ENCODE results near the gene ASCC1.

The ASCC1 gene

GRCh38 chr10:72083790-72084459 is 132.2 kb downstream of the ASCC1 start:
- no peak overlapping the region for H3K27ac ChIP-seq (ENCODE audit: low read depth, low read length)
- H3K9me3 ChIP-seq (ENCODE audit: insufficient read depth, low read length), result no peaks in the 10 kb centered on the region
- no peaks in the 10 kb centered on the region for H3K36me3 ChIP-seq (ENCODE audit: low read length)
- no peaks in the 10 kb centered on the region for H3F3A ChIP-seq (ENCODE audit: insufficient read depth)
- H3K9ac ChIP-seq (ENCODE audit: low read length), result no peak overlapping the region
- H3K79me2 ChIP-seq (ENCODE audit: insufficient read depth, low read length), result no peaks in the 10 kb centered on the region
- H2AFZ ChIP-seq (ENCODE audit: low read depth, low read length, severe bottlenecking), result no peak overlapping the region
- no peaks in the 10 kb centered on the region for H4K20me1 ChIP-seq (ENCODE audit: low read depth, low read length)
- H3K4me3 ChIP-seq (ENCODE audit: insufficient read depth, low read length, poor library complexity, severe bottlenecking), result no peak overlapping the region
- H3K9me2 ChIP-seq (replicated peaks; ENCODE audit: insufficient read depth, low read length), result no peaks in the 10 kb centered on the region
- TF ChIP-seq EZH2phosphoT487 (conservative IDR thresholded peaks at IDR 0.05; ENCODE audit: low read length) (no peak), CTCF (IDR thresholded peaks at IDR 0.05; ENCODE audit: insufficient read depth, low read length, poor library complexity, severe bottlenecking) (no peak)
- no peak overlapping the region for H3K4me2 ChIP-seq (ENCODE audit: low read depth, low read length, poor library complexity, severe bottlenecking)
- no peaks in the 10 kb centered on the region for H3K27me3 ChIP-seq (ENCODE audit: low read length)

GRCh38 chr10:72082856-72083789 is 133.0 kb downstream of the ASCC1 start:
- no peak for TF ChIP-seq CTCF (IDR thresholded peaks at IDR 0.05; ENCODE audit: insufficient read depth, low read length, poor library complexity, severe bottlenecking)
- TF ChIP-seq EZH2phosphoT487 (conservative IDR thresholded peaks at IDR 0.05; ENCODE audit: low read length), result no peak
- no peaks in the 10 kb centered on the region for H3K9me2 ChIP-seq (replicated peaks; ENCODE audit: insufficient read depth, low read length)

DNA sequence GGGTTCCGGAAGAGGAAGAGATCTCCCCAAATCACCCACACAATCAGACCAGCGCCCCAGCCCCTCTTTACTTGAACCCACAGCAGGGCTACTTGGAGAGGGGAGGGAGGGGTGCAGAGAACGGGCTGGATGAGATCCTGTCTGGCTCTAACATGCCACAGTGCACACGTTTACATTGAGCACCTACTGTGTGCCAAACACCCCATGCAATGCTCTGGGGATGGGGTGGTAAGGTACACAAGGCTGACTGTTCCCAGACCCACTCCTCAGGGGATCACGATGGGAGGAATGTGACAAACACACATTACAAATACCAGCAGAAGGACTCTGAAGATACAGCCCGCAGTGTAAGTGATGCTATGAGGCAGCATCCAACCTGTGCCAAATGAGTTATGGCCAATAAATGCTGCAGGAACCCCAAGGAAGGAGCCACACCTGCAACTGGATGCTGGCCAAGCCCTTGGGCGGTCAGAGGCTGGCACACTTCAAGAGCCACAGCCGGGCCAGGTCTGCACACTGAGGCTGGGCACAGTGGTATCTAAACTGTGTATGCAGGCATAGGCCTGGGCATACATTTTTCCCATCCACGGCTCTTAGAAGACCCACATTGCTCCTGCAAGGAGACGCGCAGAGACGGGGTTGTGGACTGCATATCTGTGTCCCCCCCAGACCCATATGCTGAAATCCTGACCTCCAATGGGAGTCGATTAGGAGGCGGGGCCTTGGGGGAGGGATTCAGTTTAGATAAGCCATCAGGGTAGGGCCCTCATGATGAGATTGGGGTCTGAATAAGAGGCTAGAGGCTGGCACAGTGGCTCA is 134.1 kb downstream of the ASCC1 start:
- no peaks in the 10 kb centered on the region for H3K36me3 ChIP-seq (ENCODE audit: low read length)
- no peaks in the 10 kb centered on the region for H3F3A ChIP-seq (ENCODE audit: insufficient read depth)
- H2AFZ ChIP-seq (ENCODE audit: low read depth, low read length, severe bottlenecking), result no peak overlapping the region
- no peak overlapping the region for H3K4me3 ChIP-seq (ENCODE audit: insufficient read depth, low read length, poor library complexity, severe bottlenecking)
- no peaks in the 10 kb centered on the region for H3K27me3 ChIP-seq (ENCODE audit: low read length)
- no peak overlapping the region for H3K4me2 ChIP-seq (ENCODE audit: low read depth, low read length, poor library complexity, severe bottlenecking)
- no peak overlapping the region for H3K9ac ChIP-seq (ENCODE audit: low read length)
- H4K20me1 ChIP-seq (ENCODE audit: low read depth, low read length), result no peaks in the 10 kb centered on the region
- no peaks in the 10 kb centered on the region for H3K9me3 ChIP-seq (ENCODE audit: insufficient read depth, low read length)
- H3K27ac ChIP-seq (ENCODE audit: low read depth, low read length), result no peak overlapping the region
- no peaks in the 10 kb centered on the region for H3K79me2 ChIP-seq (ENCODE audit: insufficient read depth, low read length)
- no peaks in the 10 kb centered on the region for H3K9me2 ChIP-seq (replicated peaks; ENCODE audit: insufficient read depth, low read length)
- TF ChIP-seq EZH2phosphoT487 (conservative IDR thresholded peaks at IDR 0.05; ENCODE audit: low read length), result no peak
- TF ChIP-seq CTCF (IDR thresholded peaks at IDR 0.05; ENCODE audit: insufficient read depth, low read length, poor library complexity, severe bottlenecking), result no peak

More at GRCh38 chr10:72082856-72083789, 133.0 kb downstream of the ASCC1 start:
- no peaks in the 10 kb centered on the region for H4K20me1 ChIP-seq (ENCODE audit: low read depth, low read length)
- no peaks in the 10 kb centered on the region for H3K36me3 ChIP-seq (ENCODE audit: low read length)
- no peaks in the 10 kb centered on the region for H3F3A ChIP-seq (ENCODE audit: insufficient read depth)
- no peak overlapping the region for H3K4me2 ChIP-seq (ENCODE audit: low read depth, low read length, poor library complexity, severe bottlenecking)
- no peak overlapping the region for H3K4me3 ChIP-seq (ENCODE audit: insufficient read depth, low read length, poor library complexity, severe bottlenecking)
- no peaks in the 10 kb centered on the region for H3K27me3 ChIP-seq (ENCODE audit: low read length)
- H3K27ac ChIP-seq (ENCODE audit: low read depth, low read length), result no peak overlapping the region
- no peak overlapping the region for H2AFZ ChIP-seq (ENCODE audit: low read depth, low read length, severe bottlenecking)
- H3K9me3 ChIP-seq (ENCODE audit: insufficient read depth, low read length), result no peaks in the 10 kb centered on the region
- no peaks in the 10 kb centered on the region for H3K79me2 ChIP-seq (ENCODE audit: insufficient read depth, low read length)
- no peak overlapping the region for H3K9ac ChIP-seq (ENCODE audit: low read length)

Measured in SU-DHL-6 (cell line).